HepG2 (cell line): ENCODE measurements around the gene SHROOM1. TPM values are rescaled to one million over a fixed set of nuclear protein-coding genes. Genes with fewer than 3 reads are reported as not detected.
A peak's percentile ranks its signal among the peaks of the same experiment; 100 is the strongest.

ENCODE experiments used
- ATAC-seq: fragments of 200-7000 bp; cut with Tn5 transposase; 3 replicates; pipeline ENCODE4 v1.9.1; 2020; ENCODE audit warnings: mild to moderate bottlenecking, moderate library complexity
- BruUV-seq: library from RNA; stranded (reverse); fragments of 400-500 nt; replicated peaks from 2 replicates; lab custom pipeline; 2021; lab: Mats Ljungman, UMichigan
- CTCF ChIA-PET: fragments of 300-600 bp; formaldehyde crosslinking; extraction: SDS; loops from one replicate; lab custom pipeline; 2021; ENCODE audit warnings: low total read pairs, inconsistent platforms, low intra/inter-chr PET ratio; lab: Yijun Ruan, JAX
- POLR2A ChIA-PET: fragments of 350-600 bp; sonication (Branson Sonifier 250); formaldehyde crosslinking; loops from one replicate; lab custom pipeline; 2020; ENCODE audit warnings: antibody characterized with exemption, inconsistent platforms; lab: Yijun Ruan, JAX
- DNase-seq: peaks from one replicate; pipeline ENCODE4 v3.0.0-alpha.2; 2015; ENCODE audit warnings: low spot score
- FAIRE-seq: peaks from 3 replicates; lab custom pipeline; 2011; peaks lifted over from hg19 to GRCh38; lab: Jason Lieb, UNC
- H2AFZ ChIP-seq: one replicate; pipeline ENCODE4 v1.6.1; 2011; ENCODE audit warnings: low read length, inconsistent platforms
- H3K27ac ChIP-seq: fragments of 300-600 bp; 3 replicates; pipeline ENCODE4 v1.8.0; 2011; ENCODE audit warnings: mixed run types, mild to moderate bottlenecking, mixed read lengths, low read length, inconsistent platforms; ENCODE audit not compliant: insufficient read depth; ENCODE audit errors: extremely low read length
- H3K27me3 ChIP-seq, 2 experiments: fragments of 200-600 bp in 1 of 2; 2 replicates in 1 of 2; 3 replicates in 1 of 2; pipeline versions ENCODE4 v1.6.0 to v1.8.0; 2011; ENCODE audit warnings: low read length in 2 of 2, mild to moderate bottlenecking in 2 of 2, moderate library complexity in 2 of 2, inconsistent platforms in 1 of 2; ENCODE audit not compliant: insufficient read depth in 2 of 2, control insufficient read depth in 1 of 2
- H3K36me3 ChIP-seq, 2 experiments: fragments of 200-600 bp in 1 of 2; replicated peaks in 1 of 2; 2 replicates in 1 of 2; 3 replicates in 1 of 2; pipeline versions ENCODE4 v1.5.1 to v1.8.0; 2011; ENCODE audit warnings: low read length in 2 of 2, inconsistent platforms in 1 of 2; ENCODE audit not compliant: insufficient read depth in 2 of 2, control insufficient read depth in 1 of 2
- H3K4me1 ChIP-seq: 2 replicates; pipeline ENCODE4 v1.5.1; 2012; ENCODE audit warnings: low read length, inconsistent platforms; ENCODE audit not compliant: insufficient read depth
- H3K4me2 ChIP-seq: 2 replicates; pipeline ENCODE4 v1.6.0; 2011; ENCODE audit warnings: low read depth, low read length, inconsistent platforms
- H3K4me3 ChIP-seq, 3 experiments: fragments of 200-600 bp in 1 of 3; sonication (generic), shearing (Covaris generic) in 1 of 3; replicated peaks in 1 of 3; 2 replicates each; pipeline ENCODE4 v1.5.1; 2011 to 2016; ENCODE audit warnings: low read length in 3 of 3, inconsistent platforms in 2 of 3, low read depth in 2 of 3, mild to moderate bottlenecking in 2 of 3, control low read depth in 1 of 3, mixed read lengths in 1 of 3; ENCODE audit not compliant: insufficient read depth in 1 of 3
- H3K79me2 ChIP-seq: one replicate; pipeline ENCODE4 v1.6.1; 2011; ENCODE audit warnings: low read length, inconsistent platforms; ENCODE audit not compliant: insufficient read depth
- H3K9ac ChIP-seq: 2 replicates; pipeline ENCODE4 v1.6.0; 2011; ENCODE audit warnings: mild to moderate bottlenecking, low read depth, low read length, inconsistent platforms; ENCODE audit not compliant: insufficient read depth
- H3K9me3 ChIP-seq: 2 replicates; pipeline ENCODE4 v1.5.1; 2012; ENCODE audit warnings: mild to moderate bottlenecking, low read length
- H4K20me1 ChIP-seq: 2 replicates; pipeline ENCODE4 v1.6.0; 2011; ENCODE audit warnings: inconsistent platforms, mild to moderate bottlenecking, low read length, moderate library complexity; ENCODE audit not compliant: insufficient read depth
- CTCF ChIP-seq: sonication (generic); formaldehyde crosslinking; IDR thresholded peaks from 2 replicates; pipeline ENCODE4 v1.5.0; 2020; ENCODE audit warnings: mild to moderate bottlenecking, missing genetic modification reagents, moderate library complexity
- GMEB1 ChIP-seq: sonication (generic); formaldehyde crosslinking; IDR thresholded peaks from 2 replicates; pipeline ENCODE4 v1.5.1; 2020; ENCODE audit warnings: missing genetic modification reagents, mild to moderate bottlenecking, borderline replicate concordance
- MBNL3 ChIP-seq: fragments of 250-450 bp; sonication (Bioruptor Pico); conservative IDR thresholded peaks from 2 replicates; pipeline ENCODE4 v1.8.0; 2022; ENCODE audit warnings: mild to moderate bottlenecking, inconsistent platforms
- MED8 ChIP-seq: sonication (generic); formaldehyde crosslinking; IDR thresholded peaks from 2 replicates; pipeline ENCODE4 v1.8.1; 2023; ENCODE audit warnings: mild to moderate bottlenecking, missing genetic modification reagents; ENCODE audit not compliant: insufficient replicate concordance
- NFYC ChIP-seq: IDR thresholded peaks from 2 replicates; pipeline ENCODE4 v1.6.1; 2016; ENCODE audit warnings: missing genetic modification reagents, missing compliant biosample characterization
- SPEN ChIP-seq: sonication (generic); formaldehyde crosslinking; IDR thresholded peaks from 2 replicates; pipeline ENCODE4 v1.5.1; 2020; ENCODE audit warnings: low read depth, mild to moderate bottlenecking, missing genetic modification reagents
- SRSF4 ChIP-seq: fragments of 200-400 bp; formaldehyde crosslinking; IDR thresholded peaks from one replicate; pipeline ENCODE4 v1.6.1; 2018; ENCODE audit warnings: mild to moderate bottlenecking, low read depth, low read length, moderate library complexity; ENCODE audit not compliant: poor library complexity, severe bottlenecking
- WIZ ChIP-seq: sonication (generic); formaldehyde crosslinking; IDR thresholded peaks from 2 replicates; pipeline ENCODE4 v1.5.1; 2020; ENCODE audit warnings: mild to moderate bottlenecking, missing genetic modification reagents
- ZNF17 ChIP-seq: sonication (generic); formaldehyde crosslinking; IDR thresholded peaks from 2 replicates; pipeline ENCODE4 v1.5.0; 2020; ENCODE audit warnings: mild to moderate bottlenecking, missing genetic modification reagents
- WGBS: methylation state at CpG from one replicate; pipeline ENCODE4 v1.1.6; 2017; ENCODE audit warnings: low lambda C conversion rate; 5-methylcytosine and 5-hydroxymethylcytosine counted together
- in situ Hi-C: cut with HindIII; loops from 2 replicates; pipeline ENCODE4 v1.10.0; 2017; ENCODE audit warnings: low pct_unique_long_range_greater_than_20kb; ENCODE audit not compliant: extremely low pct_ligation_motif_present
- intact Hi-C: fragments of 100-400 bp; cut with micrococcal nuclease; formaldehyde crosslinking; loops from one replicate; pipeline ENCODE4 v1.10.0; 2022; ENCODE audit not compliant: unreplicated experiment
- polyA plus RNA-seq, 8 experiments: library from polyadenylated mRNA; depleted of rRNA in 3 of 8; stranded (reverse) in 7 of 8; unstranded in 1 of 8; fragments of >200 nt; fragmentation: Illumina TruSeq in 4 of 8; extraction: Trizol in 4 of 8; gene quantifications; 2 replicates each; pipeline versions ENCODE4 v1.2.1 to v1.2.3, GENCODE V29; 2011 to 2016; ENCODE audit warnings: low read depth in 4 of 8, missing spikeins in 1 of 8, mixed read lengths in 1 of 8; ENCODE audit not compliant: insufficient read depth in 1 of 8
- total RNA-seq, 5 experiments: library from RNA; depleted of rRNA; stranded (reverse); fragments of >200 nt; fragmentation: Illumina TruSeq; extraction: Trizol; gene quantifications; 2 replicates each; pipeline ENCODE4 v1.2.3, GENCODE V29; 2016; ENCODE audit warnings: low read depth in 1 of 5
- TF ChIP-seq, protein P1 (sequence below): sonication (generic); formaldehyde crosslinking; IDR thresholded peaks from 2 replicates; pipeline ENCODE4 v1.8.0; 2022; ENCODE audit warnings: missing genetic modification reagents, mild to moderate bottlenecking, borderline replicate concordance
- TF ChIP-seq, protein P2 (sequence below): sonication (generic); formaldehyde crosslinking; conservative IDR thresholded peaks from 2 replicates; pipeline ENCODE4 v1.4.0; 2020; ENCODE audit warnings: missing genetic modification reagents
- TF ChIP-seq, protein P3 (sequence below): sonication (generic); formaldehyde crosslinking; IDR thresholded peaks from 2 replicates; pipeline ENCODE4 v1.4.0; 2020; ENCODE audit warnings: missing genetic modification reagents

The SHROOM1 gene
- total and polyA plus RNA-seq, 2 of the 13 experiments (the other 11 are each of a cell fraction or from before 2014, with no cell fraction given) = 18.2 to 25.7 TPM

DNA sequence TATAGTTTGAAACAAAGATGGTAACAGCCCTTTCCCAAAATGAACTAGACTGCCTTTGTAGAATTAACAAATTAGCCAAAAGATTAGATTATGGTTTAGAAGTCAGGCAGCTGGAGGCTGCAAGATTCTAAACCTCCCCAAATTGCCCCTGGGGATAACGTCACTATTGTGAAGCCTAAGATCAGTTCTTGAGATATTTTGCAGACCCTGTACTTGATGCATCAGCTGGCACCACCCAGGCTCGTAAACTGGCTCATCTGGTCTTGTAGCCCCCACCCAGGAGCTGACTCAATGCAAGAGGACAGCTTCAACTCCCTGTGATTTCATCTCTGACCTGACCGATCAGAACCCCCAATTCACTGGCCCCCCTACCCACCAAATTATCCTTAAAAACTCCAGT lies 21.6 kb downstream of the SHROOM1 start:
- in situ Hi-C loops = no loop called here
- no TSS peak for BruUV-seq
- 54% methylated on average over 3 of the region's 3 CpGs for WGBS
- no peak for ATAC-seq
- Histone ChIP-seq H3K79me2 (peaks cover 12% of the 10 kb centered on the region), H3K27ac (peak overlapping the region; percentile 100), H3K4me2 (peak overlapping the region; percentile 52), H3K4me3 (peak overlapping the region in 1 of 3 experiments; percentile 17; a peak in 1 of 6 replicates), H2AFZ (no peak overlapping the region), H3K36me3 (no peaks in the 10 kb centered on the region), H3K27me3 (no peaks in the 10 kb centered on the region; a peak in 1 of 5 replicates), H3K9me3 (no peaks in the 10 kb centered on the region), H3K9ac (peak overlapping the region; percentile 27; the same call in 1 of the 2 replicates), H4K20me1 (no peaks in the 10 kb centered on the region), H3K4me1 (peaks cover 59% of the 10 kb centered on the region)
- intact Hi-C loops = no loop called here
- no peak for DNase-seq
- no peak for FAIRE-seq
- CTCF ChIA-PET = interaction anchor here (2.6 kb wide), 1 partner anchor 11 kb away, joined by 54 read pairs; no protein-coding TSS in a partner anchor
- POLR2A ChIA-PET = interaction anchor here (1.3 to 5.8 kb wide), 4 partner anchors 8 to 31 kb away, joined by 3 to 176 read pairs (median 34); partner anchors contain the start of gene SHROOM1
- no peak for TF ChIP-seq CTCF (CRISPR knock-in tag)
- TF ChIP-seq SPEN (CRISPR knock-in tag) = no peak
- TF ChIP-seq MBNL3 (CRISPR knock-in tag) = no peak
- TF ChIP-seq, protein P1, sequence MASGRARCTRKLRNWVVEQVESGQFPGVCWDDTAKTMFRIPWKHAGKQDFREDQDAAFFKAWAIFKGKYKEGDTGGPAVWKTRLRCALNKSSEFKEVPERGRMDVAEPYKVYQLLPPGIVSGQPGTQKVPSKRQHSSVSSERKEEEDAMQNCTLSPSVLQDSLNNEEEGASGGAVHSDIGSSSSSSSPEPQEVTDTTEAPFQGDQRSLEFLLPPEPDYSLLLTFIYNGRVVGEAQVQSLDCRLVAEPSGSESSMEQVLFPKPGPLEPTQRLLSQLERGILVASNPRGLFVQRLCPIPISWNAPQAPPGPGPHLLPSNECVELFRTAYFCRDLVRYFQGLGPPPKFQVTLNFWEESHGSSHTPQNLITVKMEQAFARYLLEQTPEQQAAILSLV (CRISPR knock-in tag) = no peak
- TF ChIP-seq GMEB1 (CRISPR knock-in tag) = no peak
- no peak for TF ChIP-seq SRSF4
- TF ChIP-seq, protein P2, sequence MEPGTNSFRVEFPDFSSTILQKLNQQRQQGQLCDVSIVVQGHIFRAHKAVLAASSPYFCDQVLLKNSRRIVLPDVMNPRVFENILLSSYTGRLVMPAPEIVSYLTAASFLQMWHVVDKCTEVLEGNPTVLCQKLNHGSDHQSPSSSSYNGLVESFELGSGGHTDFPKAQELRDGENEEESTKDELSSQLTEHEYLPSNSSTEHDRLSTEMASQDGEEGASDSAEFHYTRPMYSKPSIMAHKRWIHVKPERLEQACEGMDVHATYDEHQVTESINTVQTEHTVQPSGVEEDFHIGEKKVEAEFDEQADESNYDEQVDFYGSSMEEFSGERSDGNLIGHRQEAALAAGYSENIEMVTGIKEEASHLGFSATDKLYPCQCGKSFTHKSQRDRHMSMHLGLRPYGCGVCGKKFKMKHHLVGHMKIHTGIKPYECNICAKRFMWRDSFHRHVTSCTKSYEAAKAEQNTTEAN = no peak
- no peak for TF ChIP-seq MED8 (CRISPR knock-in tag)
- TF ChIP-seq ZNF17 (CRISPR knock-in tag) = no peak
- TF ChIP-seq NFYC (CRISPR knock-in tag) = no peak
- TF ChIP-seq, protein P3, sequence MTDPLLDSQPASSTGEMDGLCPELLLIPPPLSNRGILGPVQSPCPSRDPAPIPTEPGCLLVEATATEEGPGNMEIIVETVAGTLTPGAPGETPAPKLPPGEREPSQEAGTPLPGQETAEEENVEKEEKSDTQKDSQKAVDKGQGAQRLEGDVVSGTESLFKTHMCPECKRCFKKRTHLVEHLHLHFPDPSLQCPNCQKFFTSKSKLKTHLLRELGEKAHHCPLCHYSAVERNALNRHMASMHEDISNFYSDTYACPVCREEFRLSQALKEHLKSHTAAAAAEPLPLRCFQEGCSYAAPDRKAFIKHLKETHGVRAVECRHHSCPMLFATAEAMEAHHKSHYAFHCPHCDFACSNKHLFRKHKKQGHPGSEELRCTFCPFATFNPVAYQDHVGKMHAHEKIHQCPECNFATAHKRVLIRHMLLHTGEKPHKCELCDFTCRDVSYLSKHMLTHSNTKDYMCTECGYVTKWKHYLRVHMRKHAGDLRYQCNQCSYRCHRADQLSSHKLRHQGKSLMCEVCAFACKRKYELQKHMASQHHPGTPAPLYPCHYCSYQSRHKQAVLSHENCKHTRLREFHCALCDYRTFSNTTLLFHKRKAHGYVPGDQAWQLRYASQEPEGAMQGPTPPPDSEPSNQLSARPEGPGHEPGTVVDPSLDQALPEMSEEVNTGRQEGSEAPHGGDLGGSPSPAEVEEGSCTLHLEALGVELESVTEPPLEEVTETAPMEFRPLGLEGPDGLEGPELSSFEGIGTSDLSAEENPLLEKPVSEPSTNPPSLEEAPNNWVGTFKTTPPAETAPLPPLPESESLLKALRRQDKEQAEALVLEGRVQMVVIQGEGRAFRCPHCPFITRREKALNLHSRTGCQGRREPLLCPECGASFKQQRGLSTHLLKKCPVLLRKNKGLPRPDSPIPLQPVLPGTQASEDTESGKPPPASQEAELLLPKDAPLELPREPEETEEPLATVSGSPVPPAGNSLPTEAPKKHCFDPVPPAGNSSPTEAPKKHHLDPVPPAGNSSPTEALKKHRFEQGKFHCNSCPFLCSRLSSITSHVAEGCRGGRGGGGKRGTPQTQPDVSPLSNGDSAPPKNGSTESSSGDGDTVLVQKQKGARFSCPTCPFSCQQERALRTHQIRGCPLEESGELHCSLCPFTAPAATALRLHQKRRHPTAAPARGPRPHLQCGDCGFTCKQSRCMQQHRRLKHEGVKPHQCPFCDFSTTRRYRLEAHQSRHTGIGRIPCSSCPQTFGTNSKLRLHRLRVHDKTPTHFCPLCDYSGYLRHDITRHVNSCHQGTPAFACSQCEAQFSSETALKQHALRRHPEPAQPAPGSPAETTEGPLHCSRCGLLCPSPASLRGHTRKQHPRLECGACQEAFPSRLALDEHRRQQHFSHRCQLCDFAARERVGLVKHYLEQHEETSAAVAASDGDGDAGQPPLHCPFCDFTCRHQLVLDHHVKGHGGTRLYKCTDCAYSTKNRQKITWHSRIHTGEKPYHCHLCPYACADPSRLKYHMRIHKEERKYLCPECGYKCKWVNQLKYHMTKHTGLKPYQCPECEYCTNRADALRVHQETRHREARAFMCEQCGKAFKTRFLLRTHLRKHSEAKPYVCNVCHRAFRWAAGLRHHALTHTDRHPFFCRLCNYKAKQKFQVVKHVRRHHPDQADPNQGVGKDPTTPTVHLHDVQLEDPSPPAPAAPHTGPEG (CRISPR knock-in tag) = no peak
- TF ChIP-seq WIZ = no peak
